Uterus (tissue), 4 donors: ENCODE results near the gene PRR20G. TPM values are rescaled to one million over a fixed set of nuclear protein-coding genes. Genes with fewer than 3 reads are reported as not detected.

Source experiments
- DNase-seq, 2 donors: peaks; one replicate each; pipeline ENCODE4 v3.0.0-alpha.2; 2019 to 2020
- H3K27ac ChIP-seq, 2 donors: fragments of 200-600 bp; sonication (generic); 1 replicate in 1 of 2; 2 replicates in 1 of 2; pipeline ENCODE4 v1.5.1; 2016 to 2018
- H3K27me3 ChIP-seq, 2 donors: fragments of 200-600 bp; sonication (generic); one replicate each; pipeline ENCODE4 v1.5.1; 2018 to 2019; ENCODE audit warnings: control low read depth in 1 of 2
- H3K36me3 ChIP-seq, 2 donors: fragments of 200-600 bp; sonication (generic); one replicate each; pipeline ENCODE4 v1.5.1; 2019; ENCODE audit warnings: control low read depth in 1 of 2
- H3K4me1 ChIP-seq, 2 donors: fragments of 200-600 bp; sonication (generic); one replicate each; pipeline ENCODE4 v1.5.1; 2018 to 2019; ENCODE audit warnings: control low read depth in 1 of 2
- H3K4me3 ChIP-seq, 2 donors: fragments of 200-600 bp; sonication (generic); 1 replicate in 1 of 2; 2 replicates in 1 of 2; pipeline ENCODE4 v1.5.1; 2018 to 2019; ENCODE audit warnings: mild to moderate bottlenecking in 1 of 2
- H3K9me3 ChIP-seq, 2 donors: fragments of 200-600 bp; sonication (generic); one replicate each; pipeline ENCODE4 v1.5.1; 2019; ENCODE audit warnings: control low read depth in 1 of 2
- POLR2A ChIP-seq, 2 donors: fragments of 450-650 bp; IDR thresholded peaks; one replicate each; pipeline ENCODE4 v1.6.1; 2016; ENCODE audit warnings: antibody characterized with exemption in 2 of 2, mild to moderate bottlenecking in 1 of 2, moderate library complexity in 1 of 2
- intact Hi-C: fragments of 100-400 bp; cut with DNase I; formaldehyde crosslinking; loops from one replicate; pipeline ENCODE4 v1.15.1; 2023; ENCODE audit warnings: low total_unique reads
- total RNA-seq, 4 donors: library from RNA; depleted of rRNA in 3 of 4; stranded (reverse); fragments of >200 nt in 3 of 4; gene quantifications; one replicate each; pipeline versions ENCODE4 v1.1.0 to v1.2.4, GENCODE V29; 2014 to 2023
- TF ChIP-seq, protein P1 (sequence below), 4 experiments: fragments of 200-600 bp in 2 of 4; fragments of 450-650 bp in 2 of 4; sonication (generic) in 2 of 4; IDR thresholded peaks; one replicate each; pipeline ENCODE4 v1.5.1; 2016 to 2019; ENCODE audit warnings: antibody characterized with exemption in 4 of 4, mild to moderate bottlenecking in 2 of 4, moderate library complexity in 1 of 4
- donor health status: DM: yes; HTN: yes; CAD: no.

The PRR20G gene
- total RNA-seq, 4 donors from 2014 or later, result not detected

DNA sequence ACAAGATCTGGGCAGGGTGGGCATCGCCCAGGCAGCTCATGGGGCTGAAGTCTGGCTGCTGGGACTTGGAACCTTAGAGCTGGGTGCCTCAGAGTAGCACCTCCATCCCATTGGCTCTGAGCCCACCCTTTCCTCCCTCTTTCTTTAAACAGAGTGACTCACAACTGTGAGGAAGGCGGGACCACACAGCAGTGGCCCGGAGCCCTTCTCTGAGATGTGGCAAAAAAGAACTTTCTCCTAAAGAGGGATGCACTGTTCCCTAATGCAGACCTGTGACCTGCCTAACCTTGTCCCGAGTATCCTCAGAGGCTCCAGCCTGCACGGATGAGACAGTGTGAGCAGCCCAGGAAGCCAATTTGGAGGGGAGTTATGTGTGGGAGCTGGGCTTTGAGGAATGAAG lies 23.6 kb downstream of the PRR20G start:
- intact Hi-C loops, result no loop called here

GRCh38 chr3:127263586-127264231 lies 24.1 kb downstream of the PRR20G start:
- Histone ChIP-seq H3K4me3 (no peak overlapping the region), H3K4me1 (no peaks in the 10 kb centered on the region), H3K36me3 (no peaks in the 10 kb centered on the region), H3K27me3 (no peaks in the 10 kb centered on the region), H3K27ac (no peak overlapping the region), H3K9me3 (no peaks in the 10 kb centered on the region)
- no peak for TF ChIP-seq POLR2A (IDR thresholded peaks at IDR 0.05)
- TF ChIP-seq, protein P1, sequence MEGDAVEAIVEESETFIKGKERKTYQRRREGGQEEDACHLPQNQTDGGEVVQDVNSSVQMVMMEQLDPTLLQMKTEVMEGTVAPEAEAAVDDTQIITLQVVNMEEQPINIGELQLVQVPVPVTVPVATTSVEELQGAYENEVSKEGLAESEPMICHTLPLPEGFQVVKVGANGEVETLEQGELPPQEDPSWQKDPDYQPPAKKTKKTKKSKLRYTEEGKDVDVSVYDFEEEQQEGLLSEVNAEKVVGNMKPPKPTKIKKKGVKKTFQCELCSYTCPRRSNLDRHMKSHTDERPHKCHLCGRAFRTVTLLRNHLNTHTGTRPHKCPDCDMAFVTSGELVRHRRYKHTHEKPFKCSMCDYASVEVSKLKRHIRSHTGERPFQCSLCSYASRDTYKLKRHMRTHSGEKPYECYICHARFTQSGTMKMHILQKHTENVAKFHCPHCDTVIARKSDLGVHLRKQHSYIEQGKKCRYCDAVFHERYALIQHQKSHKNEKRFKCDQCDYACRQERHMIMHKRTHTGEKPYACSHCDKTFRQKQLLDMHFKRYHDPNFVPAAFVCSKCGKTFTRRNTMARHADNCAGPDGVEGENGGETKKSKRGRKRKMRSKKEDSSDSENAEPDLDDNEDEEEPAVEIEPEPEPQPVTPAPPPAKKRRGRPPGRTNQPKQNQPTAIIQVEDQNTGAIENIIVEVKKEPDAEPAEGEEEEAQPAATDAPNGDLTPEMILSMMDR (IDR thresholded peaks at IDR 0.05), result no peak
- intact Hi-C loops, result no loop called here
- DNase-seq, result no peak

More for the DNA sequence above, 23.6 kb downstream of the PRR20G start:
- Histone ChIP-seq H3K36me3 (no peaks in the 10 kb centered on the region), H3K4me3 (no peak overlapping the region), H3K4me1 (no peaks in the 10 kb centered on the region), H3K27me3 (no peaks in the 10 kb centered on the region), H3K27ac (no peak overlapping the region), H3K9me3 (no peaks in the 10 kb centered on the region)
- DNase-seq, result no peak
- TF ChIP-seq POLR2A (IDR thresholded peaks at IDR 0.05), result no peak

- Histone ChIP-seq H3K9me3 (no peaks in the 10 kb centered on the region), H3K4me3 (no peak overlapping the region), H3K36me3 (no peaks in the 10 kb centered on the region), H3K4me1 (no peaks in the 10 kb centered on the region), H3K27ac (no peak overlapping the region), H3K27me3 (no peaks in the 10 kb centered on the region)
- intact Hi-C loops, result no loop called here
- no peak for TF ChIP-seq POLR2A (IDR thresholded peaks at IDR 0.05)
- DNase-seq, result no peak
Measured at GRCh38 chr3:127263037-127263436, 24.8 kb downstream of the PRR20G start.

DNA sequence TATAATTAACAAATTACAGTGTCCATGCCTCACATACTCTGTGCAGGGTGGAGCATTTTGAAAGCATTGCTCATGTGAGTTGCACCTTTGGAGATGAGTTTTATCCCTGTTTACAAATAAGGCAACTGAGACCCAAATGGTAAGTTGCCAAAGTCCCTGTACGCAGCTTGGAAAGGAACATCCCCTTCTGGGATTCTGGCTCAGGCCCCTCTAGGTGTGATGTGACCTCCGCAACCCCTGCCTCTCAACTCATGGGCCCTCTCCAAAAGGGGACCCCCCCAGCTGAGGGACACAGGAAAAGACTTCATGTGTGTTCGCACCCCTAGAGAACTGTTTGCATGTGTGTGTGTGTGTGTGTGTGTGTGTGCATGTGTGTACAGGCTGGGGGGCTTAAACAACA lies 25.3 kb downstream of the PRR20G start:
- H3K27ac ChIP-seq, result no peak overlapping the region
- DNase-seq, result no peak
- no peak overlapping the region for H3K4me3 ChIP-seq
- no peak for TF ChIP-seq POLR2A (IDR thresholded peaks at IDR 0.05)
- TF ChIP-seq, protein P1 (IDR thresholded peaks at IDR 0.05), result no peak
- no peaks in the 10 kb centered on the region for H3K36me3 ChIP-seq
- no peaks in the 10 kb centered on the region for H3K4me1 ChIP-seq
- intact Hi-C loops, result no loop called here
- H3K27me3 ChIP-seq, result no peaks in the 10 kb centered on the region
- no peaks in the 10 kb centered on the region for H3K9me3 ChIP-seq

DNA sequence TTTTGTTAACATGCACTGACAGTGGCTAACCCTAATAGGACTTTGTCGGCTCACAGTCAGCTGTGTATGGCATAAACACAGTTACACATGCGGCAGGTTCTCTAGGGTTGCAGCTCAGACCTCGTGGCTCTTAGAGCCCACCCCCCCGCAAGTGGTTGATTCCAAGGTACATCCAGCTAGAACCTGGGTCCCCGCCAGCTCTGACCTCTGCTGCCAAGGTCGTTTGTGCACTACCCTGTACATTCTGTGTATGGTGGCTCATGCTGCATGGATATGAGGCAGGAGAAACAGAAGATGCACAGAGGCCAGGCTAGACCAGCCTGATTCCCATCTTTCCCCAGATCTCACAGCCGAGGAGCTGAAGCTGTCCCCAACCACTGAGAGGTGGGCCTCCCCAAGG lies 25.9 kb downstream of the PRR20G start:
- Histone ChIP-seq H3K27ac (no peak overlapping the region), H3K4me3 (no peak overlapping the region), H3K36me3 (no peaks in the 10 kb centered on the region), H3K27me3 (no peaks in the 10 kb centered on the region), H3K4me1 (no peaks in the 10 kb centered on the region), H3K9me3 (no peaks in the 10 kb centered on the region)
- intact Hi-C loops, result no loop called here
- TF ChIP-seq, protein P1 (IDR thresholded peaks at IDR 0.05), result no peak
- no peak for TF ChIP-seq POLR2A (IDR thresholded peaks at IDR 0.05)
- DNase-seq, result no peak

- Histone ChIP-seq H3K36me3 (no peaks in the 10 kb centered on the region), H3K27ac (no peak overlapping the region), H3K4me3 (no peak overlapping the region), H3K9me3 (no peaks in the 10 kb centered on the region), H3K4me1 (no peaks in the 10 kb centered on the region), H3K27me3 (no peaks in the 10 kb centered on the region)
- intact Hi-C loops, result no loop called here
- DNase-seq, result no peak
- TF ChIP-seq POLR2A (IDR thresholded peaks at IDR 0.05), result no peak
- TF ChIP-seq, protein P1 (IDR thresholded peaks at IDR 0.05), result no peak
Measured at GRCh38 chr3:127260826-127261555, 26.9 kb downstream of the PRR20G start.
